OCI-LY3 (cell line): Measurements from ENCODE around the gene SPINT2.

Experiments used
- H2AFZ ChIP-seq: fragments of 200-600, 300-600 bp; shearing (Covaris generic); 2 replicates; pipeline ENCODE4 v1.6.0; 2014; ENCODE audit warnings: antibody characterized with exemption, low read depth, low read length
- H3K27ac ChIP-seq: fragments of 200-600, 300-600 bp; sonication (generic); 2 replicates; pipeline ENCODE4 v1.5.1; 2014; ENCODE audit warnings: mild to moderate bottlenecking, low read length, moderate library complexity, mixed read lengths
- H3K27me3 ChIP-seq: fragments of 200-600, 300-600 bp; sonication (generic); 2 replicates; pipeline ENCODE4 v1.6.1; 2014; ENCODE audit warnings: low read depth, low read length, mixed read lengths
- H3K36me3 ChIP-seq: fragments of 200-600, 300-600 bp; sonication (generic); replicated peaks from 2 replicates; pipeline ENCODE3; 2014; ENCODE audit warnings: low read depth, low read length, mixed read lengths
- H3K4me1 ChIP-seq: fragments of 300-600, 200-600 bp; sonication (generic); 2 replicates; pipeline ENCODE4 v1.6.1; 2014; ENCODE audit warnings: low read length, mixed read lengths
- H3K4me2 ChIP-seq: fragments of 200-600, 300-600 bp; sonication (generic); 2 replicates; pipeline ENCODE4 v1.6.1; 2014; ENCODE audit warnings: low read length, mixed read lengths
- H3K4me3 ChIP-seq: fragments of 300-600, 200-600 bp; sonication (generic); 2 replicates; pipeline ENCODE4 v1.5.1; 2014; ENCODE audit warnings: antibody characterized with exemption, mild to moderate bottlenecking, low read length, moderate library complexity
- H3K79me2 ChIP-seq: fragments of 300-600, 200-600 bp; shearing (Covaris generic); 2 replicates; pipeline ENCODE4 v1.6.1; 2014; ENCODE audit warnings: mild to moderate bottlenecking, low read length, mixed read lengths
- H3K9ac ChIP-seq: fragments of 300-600, 200-600 bp; shearing (Covaris generic); 2 replicates; pipeline ENCODE4 v1.6.0; 2014; ENCODE audit warnings: mild to moderate bottlenecking, low read length, moderate library complexity
- H3K9me3 ChIP-seq: fragments of 200-600, 300-600 bp; shearing (Covaris generic); 2 replicates; pipeline ENCODE4 v1.6.1; 2014; ENCODE audit warnings: low read length, mixed read lengths; ENCODE audit not compliant: insufficient read depth
- H4K20me1 ChIP-seq: fragments of 200-600, 300-600 bp; sonication (generic); 2 replicates; pipeline ENCODE4 v1.6.1; 2016; ENCODE audit warnings: low read length, mixed read lengths; ENCODE audit not compliant: insufficient read depth
- EZH2phosphoT487 ChIP-seq: fragments of 200-600 bp; shearing (Covaris generic); IDR thresholded peaks from 2 replicates; pipeline ENCODE4 v1.6.1; 2018; ENCODE audit warnings: antibody characterized with exemption, mixed run types, low read depth
- TF ChIP-seq, protein P1 (sequence below): fragments of 200-600, 300-600 bp; sonication (generic); IDR thresholded peaks from 2 replicates; pipeline ENCODE4 v1.5.1; 2014; ENCODE audit warnings: antibody characterized with exemption, low read length, low read depth

Gene SPINT2

DNA sequence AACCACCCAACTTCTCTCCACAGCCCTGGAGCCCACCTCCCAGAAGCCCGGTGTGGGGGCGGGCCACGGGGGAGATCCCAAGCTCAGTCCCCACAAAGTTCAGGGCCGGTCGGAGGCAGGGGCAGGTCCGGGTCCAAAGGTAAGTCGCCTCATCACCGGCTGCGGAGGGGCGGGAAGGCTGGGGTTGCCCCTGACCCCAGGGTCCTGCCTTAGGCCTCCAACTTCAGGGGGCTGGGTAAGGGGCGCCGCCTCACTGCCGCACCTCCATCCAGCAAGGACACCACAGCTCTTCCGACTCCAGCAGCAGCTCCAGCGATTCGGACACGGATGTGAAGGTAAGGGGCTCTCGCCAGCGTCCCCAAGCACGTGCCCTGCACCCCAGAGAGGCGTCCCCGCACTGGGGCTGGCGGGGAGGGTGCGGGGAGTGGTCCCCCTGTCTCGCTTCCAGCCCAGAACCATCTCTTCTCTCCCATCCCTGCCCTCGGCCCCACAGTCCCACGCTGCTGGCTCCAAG is 40.0 kb downstream of the SPINT2 start:
- Histone ChIP-seq H3K27me3 (no peaks in the 10 kb centered on the region), H3K4me1 (no peaks in the 10 kb centered on the region), H3K4me3 (no peak overlapping the region), H3K9ac (no peak overlapping the region), H4K20me1 (peaks cover 4% of the 10 kb centered on the region; the same call in 1 of the 2 replicates), H3K79me2 (no peaks in the 10 kb centered on the region), H3K9me3 (no peaks in the 10 kb centered on the region), H3K4me2 (no peak overlapping the region), H3K36me3 (peaks cover 6% of the 10 kb centered on the region), H2AFZ (no peak overlapping the region), H3K27ac (no peak overlapping the region)
- TF ChIP-seq EZH2phosphoT487: no peak
- TF ChIP-seq, protein P1, sequence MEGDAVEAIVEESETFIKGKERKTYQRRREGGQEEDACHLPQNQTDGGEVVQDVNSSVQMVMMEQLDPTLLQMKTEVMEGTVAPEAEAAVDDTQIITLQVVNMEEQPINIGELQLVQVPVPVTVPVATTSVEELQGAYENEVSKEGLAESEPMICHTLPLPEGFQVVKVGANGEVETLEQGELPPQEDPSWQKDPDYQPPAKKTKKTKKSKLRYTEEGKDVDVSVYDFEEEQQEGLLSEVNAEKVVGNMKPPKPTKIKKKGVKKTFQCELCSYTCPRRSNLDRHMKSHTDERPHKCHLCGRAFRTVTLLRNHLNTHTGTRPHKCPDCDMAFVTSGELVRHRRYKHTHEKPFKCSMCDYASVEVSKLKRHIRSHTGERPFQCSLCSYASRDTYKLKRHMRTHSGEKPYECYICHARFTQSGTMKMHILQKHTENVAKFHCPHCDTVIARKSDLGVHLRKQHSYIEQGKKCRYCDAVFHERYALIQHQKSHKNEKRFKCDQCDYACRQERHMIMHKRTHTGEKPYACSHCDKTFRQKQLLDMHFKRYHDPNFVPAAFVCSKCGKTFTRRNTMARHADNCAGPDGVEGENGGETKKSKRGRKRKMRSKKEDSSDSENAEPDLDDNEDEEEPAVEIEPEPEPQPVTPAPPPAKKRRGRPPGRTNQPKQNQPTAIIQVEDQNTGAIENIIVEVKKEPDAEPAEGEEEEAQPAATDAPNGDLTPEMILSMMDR: no peak

DNA sequence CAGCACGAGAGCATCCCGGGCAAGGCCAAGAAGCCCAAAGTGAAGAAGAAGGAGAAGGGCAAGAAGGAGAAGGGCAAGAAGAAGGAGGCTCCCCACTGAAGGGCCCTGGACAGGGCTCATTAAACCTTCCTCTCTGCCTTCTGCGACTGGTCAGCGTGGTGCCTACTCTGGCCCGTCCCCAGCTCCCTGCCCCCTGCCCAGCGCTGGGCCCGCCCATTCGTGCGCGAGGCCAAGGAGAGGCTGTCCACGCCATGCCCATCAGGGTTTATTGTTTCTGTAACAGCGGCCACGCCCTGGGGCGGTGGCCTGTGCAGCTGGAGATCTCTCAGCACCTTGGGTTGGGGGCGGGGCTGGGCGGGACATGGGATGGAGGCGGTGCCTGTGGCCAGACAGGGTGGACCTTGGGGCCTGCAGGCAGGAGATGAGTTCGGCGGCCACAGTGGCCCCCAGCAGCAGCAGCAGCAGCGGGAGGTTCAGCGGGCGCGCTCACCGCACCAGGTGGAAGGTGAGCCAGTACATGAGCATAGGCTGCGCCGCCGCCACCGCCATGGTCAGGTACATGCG is 40.6 kb downstream of the SPINT2 start:
- Histone ChIP-seq H3K9me3 (no peaks in the 10 kb centered on the region), H3K27me3 (no peaks in the 10 kb centered on the region), H3K27ac (no peak overlapping the region), H3K9ac (no peak overlapping the region), H3K4me1 (no peaks in the 10 kb centered on the region), H2AFZ (no peak overlapping the region), H3K4me3 (no peak overlapping the region), H3K79me2 (no peaks in the 10 kb centered on the region), H3K36me3 (peaks cover 6% of the 10 kb centered on the region), H4K20me1 (peaks cover 4% of the 10 kb centered on the region; the same call in 1 of the 2 replicates), H3K4me2 (no peak overlapping the region)
- TF ChIP-seq, protein P1: no peak
- no peak for TF ChIP-seq EZH2phosphoT487

DNA sequence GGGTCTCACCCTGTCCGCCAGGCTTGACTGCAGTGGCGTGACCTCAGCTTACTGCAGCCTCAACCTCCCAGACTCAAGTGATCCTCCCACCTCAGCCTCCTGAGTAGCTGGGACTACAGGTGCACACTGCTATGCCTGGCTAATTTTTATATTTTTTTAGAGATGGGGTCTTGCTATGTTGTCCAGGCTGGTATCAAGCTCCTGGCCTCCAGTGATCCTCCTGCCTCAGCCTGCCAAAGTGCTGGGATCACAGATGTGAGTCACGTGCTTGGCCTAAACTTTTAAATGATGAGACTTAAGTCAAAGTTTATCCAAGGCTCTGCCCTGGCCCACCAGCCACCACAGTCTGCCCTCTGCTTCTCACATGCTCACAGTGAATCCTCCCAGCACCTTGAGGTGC is 41.9 kb downstream of the SPINT2 start:
- Histone ChIP-seq H2AFZ (no peak overlapping the region), H3K27ac (no peak overlapping the region), H3K9ac (no peak overlapping the region), H3K4me1 (no peaks in the 10 kb centered on the region), H4K20me1 (peaks cover 4% of the 10 kb centered on the region; the same call in 1 of the 2 replicates), H3K36me3 (peaks cover 6% of the 10 kb centered on the region), H3K27me3 (no peaks in the 10 kb centered on the region), H3K4me2 (no peak overlapping the region), H3K4me3 (no peak overlapping the region), H3K79me2 (no peaks in the 10 kb centered on the region), H3K9me3 (no peaks in the 10 kb centered on the region)
- TF ChIP-seq, protein P1: no peak
- no peak for TF ChIP-seq EZH2phosphoT487

DNA sequence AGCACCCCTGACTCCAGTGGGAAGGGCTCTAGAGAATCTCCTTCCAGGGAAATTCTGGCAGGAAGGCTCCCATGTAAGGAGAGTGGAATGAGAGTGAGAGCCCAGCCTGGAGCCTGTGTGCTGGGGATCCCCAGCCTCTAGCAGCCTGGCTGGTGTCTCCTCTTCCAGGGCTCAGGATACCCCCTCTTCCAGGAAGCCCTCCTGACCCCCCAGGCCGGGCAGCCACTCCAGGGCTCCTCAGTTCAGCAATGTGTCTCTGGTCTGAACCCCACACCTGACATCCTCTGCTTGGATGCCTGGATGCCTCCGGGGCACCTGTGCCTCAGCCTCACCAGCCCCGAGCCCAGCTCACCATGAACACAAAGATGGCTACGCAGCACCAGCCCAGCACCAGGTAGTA is 42.7 kb downstream of the SPINT2 start:
- Histone ChIP-seq H3K27ac (no peak overlapping the region), H3K9ac (no peak overlapping the region), H3K27me3 (no peaks in the 10 kb centered on the region), H3K4me1 (no peaks in the 10 kb centered on the region), H3K36me3 (peaks cover 6% of the 10 kb centered on the region), H2AFZ (no peak overlapping the region), H3K9me3 (no peaks in the 10 kb centered on the region), H3K4me3 (no peak overlapping the region), H3K79me2 (no peaks in the 10 kb centered on the region), H3K4me2 (no peak overlapping the region), H4K20me1 (peaks cover 4% of the 10 kb centered on the region; the same call in 1 of the 2 replicates)
- TF ChIP-seq, protein P1: no peak
